GM03348 (cell line): ENCODE measurements around the gene RPS15.

Experiments
- DNase-seq: peaks from one replicate; pipeline ENCODE4 v3.0.0; 2012; ENCODE audit warnings: low spot score

Gene RPS15

DNA sequence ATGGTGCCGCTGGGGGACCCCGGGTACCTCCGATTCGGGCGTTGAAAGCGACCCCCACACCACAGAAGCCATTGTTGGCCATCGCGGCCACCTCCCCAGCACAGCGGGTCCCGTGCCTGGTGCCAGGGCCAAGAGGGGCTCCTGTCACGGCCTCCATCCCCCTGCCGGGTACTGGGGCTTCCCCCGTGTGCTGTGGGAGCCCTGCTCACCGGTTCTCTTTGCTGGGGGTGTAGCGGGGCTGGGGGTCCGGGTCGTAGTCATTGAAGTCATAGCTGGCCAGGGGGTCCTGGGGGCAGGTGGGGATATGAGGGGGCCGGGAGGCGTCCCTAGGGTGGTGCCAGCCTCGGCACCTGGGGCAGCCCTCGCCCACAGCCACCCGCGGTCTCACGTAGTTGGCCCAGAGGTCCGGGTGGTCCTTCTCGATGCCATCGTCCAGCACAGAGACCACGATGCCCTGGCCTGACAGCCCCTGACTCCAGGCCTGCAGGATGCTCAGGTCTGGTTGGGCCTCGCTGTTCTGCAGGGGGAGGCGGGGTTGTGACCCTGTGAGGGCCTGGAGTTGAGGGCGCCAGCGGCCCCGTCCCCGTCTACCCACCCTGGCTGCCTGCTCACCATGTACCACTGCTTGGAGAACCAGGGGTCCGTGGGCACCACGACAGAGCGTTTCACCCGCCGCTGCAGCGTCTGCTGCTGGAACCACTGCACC, 49.5 kb downstream of the RPS15 start:
- DNase-seq: no peak

- DNase-seq: no peak
Measured at GRCh38 chr19:1488282-1488601, 50.0 kb downstream of the RPS15 start.

DNA sequence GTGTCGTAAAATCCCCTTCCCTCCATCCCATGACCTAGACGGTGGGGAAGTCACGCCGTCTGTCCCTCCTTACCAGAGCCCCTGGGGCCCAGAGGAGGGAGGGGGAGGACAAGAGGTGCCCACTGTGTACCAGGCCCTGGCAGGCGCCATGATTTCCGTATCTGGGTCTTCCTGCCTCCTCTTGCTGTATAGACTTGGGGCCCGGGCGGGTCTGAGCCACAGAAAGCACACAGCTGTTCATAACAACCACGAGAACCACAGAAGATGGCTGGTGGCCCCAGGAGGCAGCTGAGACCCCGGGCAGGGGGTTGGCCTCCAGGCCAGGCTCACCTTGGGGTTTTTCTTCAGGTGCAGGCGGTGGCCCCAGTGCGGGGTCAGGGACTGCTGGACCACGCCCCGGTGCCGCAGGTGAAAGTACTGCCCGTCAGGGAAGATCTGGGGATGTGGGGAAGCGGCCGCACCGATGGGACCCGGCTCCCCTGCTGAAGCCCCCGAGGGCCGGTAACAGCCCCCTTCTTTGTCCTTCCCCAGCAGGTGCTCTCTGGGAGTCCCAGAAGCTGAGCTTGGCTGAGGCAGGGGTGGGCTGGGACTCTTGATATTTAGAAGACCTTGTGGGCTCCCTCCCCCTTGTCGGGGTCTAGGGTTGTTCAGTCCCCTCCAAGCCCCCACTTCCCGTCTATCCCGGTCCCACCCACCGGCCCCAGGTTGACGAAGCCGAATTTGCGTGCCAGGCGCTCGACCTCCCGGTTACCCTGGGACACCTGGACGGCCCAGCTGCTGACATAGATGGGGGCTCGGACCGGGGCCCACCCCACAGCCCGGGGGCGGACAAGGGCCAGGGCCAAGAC, 51.5 kb downstream of the RPS15 start:
- no peak for DNase-seq
